ENCODE measurements around the gene TAS1R2. TPM values are rescaled to one million over a fixed set of nuclear protein-coding genes. Genes with fewer than 3 reads are reported as not detected.

TAS1R2 gene
- total and polyA plus RNA-seq, 4 donors, result not detected

DNA sequence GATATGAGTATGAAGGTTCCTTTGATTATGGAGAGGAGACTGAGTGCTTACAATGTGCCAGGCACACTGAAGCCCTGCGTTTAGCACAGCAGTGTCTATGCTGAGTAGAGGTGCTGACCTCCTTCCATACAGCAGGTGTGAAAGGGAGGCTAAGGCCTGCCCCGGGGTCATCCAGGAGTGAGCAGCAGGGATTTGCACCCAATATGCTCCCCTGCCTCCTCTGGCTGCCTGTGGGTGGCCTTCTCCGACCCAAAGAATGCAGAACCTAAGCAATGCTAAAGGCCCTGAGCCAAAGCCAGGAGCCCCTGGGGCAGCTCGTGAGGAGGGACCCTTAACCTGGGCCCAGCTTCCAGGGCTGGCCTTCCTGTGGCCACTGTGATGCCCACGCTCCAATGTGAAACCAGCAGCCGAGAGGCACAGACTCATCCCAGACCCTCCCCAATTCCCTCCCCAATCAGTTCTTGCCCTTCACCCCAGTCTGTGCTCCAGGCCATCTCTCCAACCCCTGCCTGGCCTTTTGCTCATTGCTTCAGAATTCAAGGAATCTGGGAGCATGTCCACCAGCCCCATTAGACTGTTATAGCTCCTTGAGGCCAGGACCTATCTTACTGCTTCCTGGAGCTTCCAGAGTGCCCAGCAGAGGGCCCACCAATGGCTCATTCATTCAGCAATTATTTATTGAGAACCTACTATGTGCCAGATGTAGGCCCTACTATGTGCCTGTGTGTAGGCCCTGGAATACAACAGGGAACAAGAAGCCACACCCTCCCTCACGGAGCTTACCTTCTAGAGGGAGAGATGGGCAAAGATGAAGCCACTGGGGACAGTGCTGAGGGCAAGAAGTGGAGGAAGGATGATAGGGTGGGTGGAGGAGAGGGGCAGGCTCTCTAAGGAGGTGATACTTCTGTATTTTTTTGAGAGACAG, 53.3 kb downstream of the TAS1R2 start:
- ATAC-seq (ENCODE audit: low FRiP score) (no peak), DNase-seq (no peak)
- Histone ChIP-seq H3K36me3 (ENCODE audit: control insufficient read depth in 1 of 2, insufficient read depth in 2 of 2, low read length in 1 of 2) (no peaks in the 10 kb centered on the region), H3K4me3 (ENCODE audit: low read length in 2 of 2) (no peak overlapping the region), H3K9me3 (ENCODE audit: control insufficient read depth, low read length) (no peaks in the 10 kb centered on the region), H3K27ac (ENCODE audit: low read depth in 1 of 2, low read length in 2 of 2) (no peak overlapping the region), H3K27me3 (ENCODE audit: control insufficient read depth in 1 of 2, insufficient read depth in 2 of 2, low read length in 1 of 2) (no peaks in the 10 kb centered on the region), H3K4me1 (ENCODE audit: control insufficient read depth in 1 of 2, insufficient read depth in 2 of 2, low read length in 2 of 2) (no peaks in the 10 kb centered on the region)
- WGBS, 2 donors, result 58 to 75% methylated on average over 7 of the region's 7 CpGs
- intact Hi-C loops (cut with DNase I), result no loop called here

- DNase-seq, result no peak
- no peak for ATAC-seq (ENCODE audit: low FRiP score)
- Histone ChIP-seq H3K36me3 (ENCODE audit: control insufficient read depth in 1 of 2, insufficient read depth in 2 of 2, low read length in 1 of 2) (no peaks in the 10 kb centered on the region), H3K9me3 (ENCODE audit: control insufficient read depth, low read length) (no peaks in the 10 kb centered on the region), H3K27ac (ENCODE audit: low read depth in 1 of 2, low read length in 2 of 2) (no peak overlapping the region), H3K27me3 (ENCODE audit: control insufficient read depth in 1 of 2, insufficient read depth in 2 of 2, low read length in 1 of 2) (no peaks in the 10 kb centered on the region), H3K4me3 (ENCODE audit: low read length in 2 of 2) (no peak overlapping the region), H3K4me1 (ENCODE audit: control insufficient read depth in 1 of 2, insufficient read depth in 2 of 2, low read length in 2 of 2) (no peaks in the 10 kb centered on the region)
- WGBS, 2 donors, result 36 to 37% methylated on average over 15 of the region's 15 CpGs
- intact Hi-C loops (cut with DNase I), result no loop called here
Observed at GRCh38 chr1:18805150-18805879, 54.1 kb downstream of the TAS1R2 start.

- Histone ChIP-seq H3K4me1 (ENCODE audit: control insufficient read depth in 1 of 2, insufficient read depth in 2 of 2, low read length in 2 of 2) (no peaks in the 10 kb centered on the region), H3K36me3 (ENCODE audit: control insufficient read depth in 1 of 2, insufficient read depth in 2 of 2, low read length in 1 of 2) (no peaks in the 10 kb centered on the region), H3K27ac (ENCODE audit: low read depth in 1 of 2, low read length in 2 of 2) (no peak overlapping the region), H3K27me3 (ENCODE audit: control insufficient read depth in 1 of 2, insufficient read depth in 2 of 2, low read length in 1 of 2) (no peaks in the 10 kb centered on the region), H3K4me3 (ENCODE audit: low read length in 2 of 2) (no peak overlapping the region), H3K9me3 (ENCODE audit: control insufficient read depth, low read length) (no peaks in the 10 kb centered on the region)
- WGBS, 2 donors, result 16 to 18% methylated on average over 10 of the region's 10 CpGs
- intact Hi-C loops (cut with DNase I), result no loop called here
- no peak for ATAC-seq (ENCODE audit: low FRiP score)
- DNase-seq, result no peak
Observed at GRCh38 chr1:18803851-18804250, 55.6 kb downstream of the TAS1R2 start.

- WGBS, 2 donors, result 40 to 42% methylated on average over 13 of the region's 13 CpGs
- H3K9me3 ChIP-seq (ENCODE audit: control insufficient read depth, low read length), result no peaks in the 10 kb centered on the region
- intact Hi-C loops (cut with DNase I), result no loop called here
- no peaks in the 10 kb centered on the region for H3K27me3 ChIP-seq (ENCODE audit: control insufficient read depth in 1 of 2, insufficient read depth in 2 of 2, low read length in 1 of 2)
- DNase-seq, result no peak
- ATAC-seq (ENCODE audit: low FRiP score), result no peak
- H3K36me3 ChIP-seq (ENCODE audit: control insufficient read depth in 1 of 2, insufficient read depth in 2 of 2, low read length in 1 of 2), result no peaks in the 10 kb centered on the region
- H3K4me1 ChIP-seq (ENCODE audit: control insufficient read depth in 1 of 2, insufficient read depth in 2 of 2, low read length in 2 of 2), result no peaks in the 10 kb centered on the region
- H3K4me3 ChIP-seq (ENCODE audit: low read length in 2 of 2), result no peak overlapping the region
- no peak overlapping the region for H3K27ac ChIP-seq (ENCODE audit: low read depth in 1 of 2, low read length in 2 of 2)
Observed at GRCh38 chr1:18803151-18803791, 56.2 kb downstream of the TAS1R2 start.

- Histone ChIP-seq H3K36me3 (ENCODE audit: control insufficient read depth in 1 of 2, insufficient read depth in 2 of 2, low read length in 1 of 2) (no peaks in the 10 kb centered on the region), H3K4me1 (ENCODE audit: control insufficient read depth in 1 of 2, insufficient read depth in 2 of 2, low read length in 2 of 2) (no peaks in the 10 kb centered on the region), H3K27ac (ENCODE audit: low read depth in 1 of 2, low read length in 2 of 2) (no peak overlapping the region), H3K9me3 (ENCODE audit: control insufficient read depth, low read length) (no peaks in the 10 kb centered on the region), H3K27me3 (ENCODE audit: control insufficient read depth in 1 of 2, insufficient read depth in 2 of 2, low read length in 1 of 2) (no peaks in the 10 kb centered on the region), H3K4me3 (ENCODE audit: low read length in 2 of 2) (no peak overlapping the region)
- intact Hi-C loops (cut with DNase I), result no loop called here
- WGBS, 2 donors, result 93 to 95% methylated on average over 3 of the region's 3 CpGs
- DNase-seq (no peak), ATAC-seq (ENCODE audit: low FRiP score) (no peak)
Observed at GRCh38 chr1:18802231-18802630, 57.2 kb downstream of the TAS1R2 start.

- intact Hi-C loops (cut with DNase I), result no loop called here
- 87% methylated on average over 6 of the region's 6 CpGs for WGBS, 2 donors
- Histone ChIP-seq H3K27me3 (ENCODE audit: control insufficient read depth in 1 of 2, insufficient read depth in 2 of 2, low read length in 1 of 2) (no peaks in the 10 kb centered on the region), H3K9me3 (ENCODE audit: control insufficient read depth, low read length) (no peaks in the 10 kb centered on the region), H3K4me1 (ENCODE audit: control insufficient read depth in 1 of 2, insufficient read depth in 2 of 2, low read length in 2 of 2) (no peaks in the 10 kb centered on the region), H3K36me3 (ENCODE audit: control insufficient read depth in 1 of 2, insufficient read depth in 2 of 2, low read length in 1 of 2) (no peaks in the 10 kb centered on the region), H3K27ac (ENCODE audit: low read depth in 1 of 2, low read length in 2 of 2) (no peak overlapping the region), H3K4me3 (ENCODE audit: low read length in 2 of 2) (no peak overlapping the region)
- DNase-seq (no peak), ATAC-seq (ENCODE audit: low FRiP score) (no peak)
Observed at GRCh38 chr1:18800258-18800657, 59.2 kb downstream of the TAS1R2 start.

DNA sequence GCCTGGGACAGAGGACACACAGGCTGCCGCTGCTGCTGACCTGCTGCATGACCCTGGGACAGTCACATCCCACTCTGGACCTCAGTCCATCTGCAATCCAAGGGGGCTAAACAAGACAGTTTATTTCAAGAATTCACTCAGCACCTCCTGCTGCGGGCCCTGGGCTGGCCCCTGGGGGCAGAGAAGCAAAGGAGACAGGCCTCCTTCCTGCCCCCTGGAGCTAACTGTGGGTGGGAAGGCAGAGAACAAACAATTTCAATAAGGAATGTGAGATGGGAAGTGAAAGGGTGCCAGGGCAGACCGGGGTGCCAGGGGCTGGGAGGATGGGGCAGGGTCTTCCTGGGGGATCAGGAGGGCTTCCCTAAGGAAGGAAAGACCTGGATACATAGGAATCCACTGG, 60.0 kb downstream of the TAS1R2 start:
- H3K4me1 ChIP-seq (ENCODE audit: control insufficient read depth in 1 of 2, insufficient read depth in 2 of 2, low read length in 2 of 2), result no peaks in the 10 kb centered on the region
- DNase-seq, result no peak
- intact Hi-C loops (cut with DNase I), result no loop called here
- H3K9me3 ChIP-seq (ENCODE audit: control insufficient read depth, low read length), result no peaks in the 10 kb centered on the region
- ATAC-seq (ENCODE audit: low FRiP score), result no peak
- WGBS, 2 donors, result 69 to 77% methylated on average over 3 of the region's 3 CpGs
- H3K36me3 ChIP-seq (ENCODE audit: control insufficient read depth in 1 of 2, insufficient read depth in 2 of 2, low read length in 1 of 2), result no peaks in the 10 kb centered on the region
- H3K27ac ChIP-seq (ENCODE audit: low read depth in 1 of 2, low read length in 2 of 2), result no peak overlapping the region
- H3K27me3 ChIP-seq (ENCODE audit: control insufficient read depth in 1 of 2, insufficient read depth in 2 of 2, low read length in 1 of 2), result no peaks in the 10 kb centered on the region
- no peak overlapping the region for H3K4me3 ChIP-seq (ENCODE audit: low read length in 2 of 2)

- H3K4me3 ChIP-seq (ENCODE audit: low read length in 2 of 2), result no peak overlapping the region
- WGBS, 2 donors, result 50 to 59% methylated on average over 6 of the region's 6 CpGs
- intact Hi-C loops (cut with DNase I), result no loop called here
- no peaks in the 10 kb centered on the region for H3K36me3 ChIP-seq (ENCODE audit: control insufficient read depth in 1 of 2, insufficient read depth in 2 of 2, low read length in 1 of 2)
- ATAC-seq (ENCODE audit: low FRiP score), result no peak
- H3K9me3 ChIP-seq (ENCODE audit: control insufficient read depth, low read length), result no peaks in the 10 kb centered on the region
- H3K4me1 ChIP-seq (ENCODE audit: control insufficient read depth in 1 of 2, insufficient read depth in 2 of 2, low read length in 2 of 2), result no peaks in the 10 kb centered on the region
- no peak overlapping the region for H3K27ac ChIP-seq (ENCODE audit: low read depth in 1 of 2, low read length in 2 of 2)
- no peak for DNase-seq
- no peaks in the 10 kb centered on the region for H3K27me3 ChIP-seq (ENCODE audit: control insufficient read depth in 1 of 2, insufficient read depth in 2 of 2, low read length in 1 of 2)
Observed at GRCh38 chr1:18798946-18799345, 60.5 kb downstream of the TAS1R2 start.
